Epithelial cell of esophagus (primary cell): Measurements from ENCODE around the gene CAPG.
"Not testable (repeated sequence)": the region's sequence is repeated elsewhere in the genome, so short reads cannot be mapped to it uniquely, and the experiment has no call there.

Experiments
- DNase-seq: peaks from one replicate; pipeline ENCODE4 v3.0.0; 2010; ENCODE audit warnings: low read depth
- H3K4me3 ChIP-seq: 2 replicates; pipeline ENCODE4 v1.5.1; 2011; ENCODE audit warnings: mild to moderate bottlenecking, low read length, control low read depth
- CTCF ChIP-seq: IDR thresholded peaks from 2 replicates; pipeline ENCODE4 v1.5.1; 2011; ENCODE audit warnings: low read depth, mild to moderate bottlenecking, low read length, control low read depth, inconsistent platforms; ENCODE audit not compliant: insufficient read depth; ENCODE audit errors: missing control alignments

The CAPG gene

GRCh38 chr2:85383850-85384249, 26.3 kb downstream of the CAPG start:
- no peak for DNase-seq
- H3K4me3 ChIP-seq = no peak overlapping the region
- TF ChIP-seq CTCF = no peak

- peak; percentile 29 for DNase-seq
Observed at GRCh38 chr2:85383151-85383550, 27.0 kb downstream of the CAPG start.

GRCh38 chr2:85380048-85380447, 30.1 kb downstream of the CAPG start:
- TF ChIP-seq CTCF = no peak
- no peak for DNase-seq
- H3K4me3 ChIP-seq = no peak overlapping the region

More at GRCh38 chr2:85383151-85383550, 27.0 kb downstream of the CAPG start:
- not testable (repeated sequence) for H3K4me3 ChIP-seq

- no peak for DNase-seq
- no peak overlapping the region for H3K4me3 ChIP-seq
- no peak for TF ChIP-seq CTCF
Observed at GRCh38 chr2:85378257-85378656, 31.9 kb downstream of the CAPG start.

- DNase-seq = no peak
- TF ChIP-seq CTCF = no peak
- H3K4me3 ChIP-seq = no peak overlapping the region
Observed at GRCh38 chr2:85377083-85377482, 33.1 kb downstream of the CAPG start.

GRCh38 chr2:85376291-85377065, 33.7 kb downstream of the CAPG start:
- TF ChIP-seq CTCF = no peak
- no peak overlapping the region for H3K4me3 ChIP-seq
- no peak for DNase-seq

GRCh38 chr2:85371045-85371444, 39.1 kb downstream of the CAPG start:
- no peak for TF ChIP-seq CTCF
- no peak overlapping the region for H3K4me3 ChIP-seq
- no peak for DNase-seq
